ENCODE measurements around the gene ANKS1B. TPM values are rescaled to one million over a fixed set of nuclear protein-coding genes. Genes with fewer than 3 reads are reported as not detected.
"Not testable (repeated sequence)": the region's sequence is repeated elsewhere in the genome, so short reads cannot be mapped to it uniquely, and the experiment has no call there.

Gene ANKS1B
- total and polyA plus RNA-seq, 2 of the 4 experiments (the other 2 are of a cell fraction), result 0.17 to 0.18 TPM

GRCh38 chr12:100017056-100017455, 32.3 kb upstream of the ANKS1B start:
- no peak overlapping the region for H4K8ac ChIP-seq (ENCODE audit: low read depth in 2 of 2, low read length in 2 of 2)
- WGBS, 2 experiments (ENCODE audit: extremely low coverage in 2 of 2, insufficient read length in 1 of 2), result 93 to 100% methylated on average over 1 to 2 of the region's 3 CpGs
- POLR2A ChIA-PET (ENCODE audit: unreplicated experiment), result no interaction called here
- no peak overlapping the region for H4K91ac ChIP-seq (ENCODE audit: insufficient read depth, low read depth, low read length)
- no peaks in the 10 kb centered on the region for H3K79me1 ChIP-seq (ENCODE audit: low read depth in 1 of 2, low read length in 2 of 2)
- intact Hi-C loops (cut with micrococcal nuclease) (no loop called here), dilution Hi-C loops (cut with HindIII; ENCODE audit: low sequenced_read_pairs, unreplicated experiment) (no loop called here), in situ Hi-C loops (cut with MboI; ENCODE audit: low sequenced_read_pairs) (no loop called here)
- no peak overlapping the region for H3K27ac ChIP-seq (ENCODE audit: insufficient read depth, low read length)
- ATAC-seq (ENCODE audit: low read depth), result no peak
- H2AK5ac ChIP-seq (ENCODE audit: low read depth, low read length), result no peak overlapping the region
- no peaks in the 10 kb centered on the region for H3K27me3 ChIP-seq (ENCODE audit: control insufficient read depth, insufficient read depth, low read length)
- no peak overlapping the region for H3K4me2 ChIP-seq (ENCODE audit: low read depth, low read length)
- no peak overlapping the region for H3K4me3 ChIP-seq (ENCODE audit: insufficient read depth, low read depth, low read length)
- no peaks in the 10 kb centered on the region for H3K9me3 ChIP-seq (ENCODE audit: control insufficient read depth, insufficient read depth, low read length)
- H2BK20ac ChIP-seq (ENCODE audit: low read depth, low read length), result no peak overlapping the region
- BruUV-seq (replicated peaks), result no TSS peak
- H4K20me1 ChIP-seq (ENCODE audit: insufficient read depth, low read length), result no peaks in the 10 kb centered on the region
- H3K4me1 ChIP-seq (ENCODE audit: control insufficient read depth, insufficient read depth, low read length), result peaks cover 2% of the 10 kb centered on the region; the same call in 1 of the 2 replicates
- H3K9ac ChIP-seq (ENCODE audit: low read depth, low read length), result no peak overlapping the region
- no peak overlapping the region for H2BK15ac ChIP-seq (ENCODE audit: low read depth, low read length)
- H3K56ac ChIP-seq (ENCODE audit: extremely low read depth, insufficient read depth, low read length), result no peak overlapping the region
- no peak overlapping the region for H2BK120ac ChIP-seq (ENCODE audit: low read depth, low read length)
- no peak for TF ChIP-seq MAFK (IDR thresholded peaks at IDR 0.05; ENCODE audit: low read depth, low read length)
- TF ChIP-seq SMC3 (IDR thresholded peaks at IDR 0.05; ENCODE audit: low read depth, low read length), result no peak
- TF ChIP-seq MXI1 (IDR thresholded peaks at IDR 0.05; ENCODE audit: borderline replicate concordance, low read depth, low read length), result no peak
- TF ChIP-seq USF2 (IDR thresholded peaks at IDR 0.05; ENCODE audit: low read depth, low read length), result no peak
- no peak overlapping the region for H3K23ac ChIP-seq (ENCODE audit: low read depth, low read length)
- H3K36me3 ChIP-seq (ENCODE audit: control insufficient read depth, insufficient read depth, low read length), result peaks cover 3% of the 10 kb centered on the region
- no peak for DNase-seq
- no peak overlapping the region for H3K4ac ChIP-seq (ENCODE audit: low read depth, low read length)
- H2BK5ac ChIP-seq (ENCODE audit: low read depth, low read length, poor library complexity, severe bottlenecking), result no peak overlapping the region
- no peak overlapping the region for H2AFZ ChIP-seq (replicated peaks; ENCODE audit: low read length, poor library complexity)
- no peak overlapping the region for H3K14ac ChIP-seq (replicated peaks; ENCODE audit: low read depth, low read length)
- no peak overlapping the region for H3K18ac ChIP-seq (ENCODE audit: low read depth, low read length)
- no peak overlapping the region for H4K5ac ChIP-seq (ENCODE audit: low read depth, low read length)
- H3K9me1 ChIP-seq (ENCODE audit: insufficient read depth, low read length), result no peaks in the 10 kb centered on the region
- H2AK9ac ChIP-seq (replicated peaks; ENCODE audit: low read depth, low read length, poor library complexity), result no peak overlapping the region
- CTCF ChIA-PET, result no interaction called here

GRCh38 chr12:100016304-100016703, 31.6 kb upstream of the ANKS1B start:
- H2BK120ac ChIP-seq (ENCODE audit: low read depth, low read length); H3K4ac ChIP-seq (ENCODE audit: low read depth, low read length); H3K79me1 ChIP-seq (ENCODE audit: low read depth in 1 of 2, low read length in 2 of 2); H4K5ac ChIP-seq (ENCODE audit: low read depth, low read length); H3K27ac ChIP-seq (ENCODE audit: insufficient read depth, low read length); H3K56ac ChIP-seq (ENCODE audit: extremely low read depth, insufficient read depth, low read length); H2BK20ac ChIP-seq (ENCODE audit: low read depth, low read length); H4K91ac ChIP-seq (ENCODE audit: insufficient read depth, low read depth, low read length); H4K20me1 ChIP-seq (ENCODE audit: insufficient read depth, low read length); H3K27me3 ChIP-seq (ENCODE audit: control insufficient read depth, insufficient read depth, low read length); H2AK5ac ChIP-seq (ENCODE audit: low read depth, low read length); H3K23ac ChIP-seq (ENCODE audit: low read depth, low read length); H3K4me1 ChIP-seq (ENCODE audit: control insufficient read depth, insufficient read depth, low read length); H3K9me1 ChIP-seq (ENCODE audit: insufficient read depth, low read length); H3K4me2 ChIP-seq (ENCODE audit: low read depth, low read length); intact Hi-C loops (cut with micrococcal nuclease); in situ Hi-C loops (cut with MboI; ENCODE audit: low sequenced_read_pairs); H3K36me3 ChIP-seq (ENCODE audit: control insufficient read depth, insufficient read depth, low read length); H2BK15ac ChIP-seq (ENCODE audit: low read depth, low read length); H3K14ac ChIP-seq (replicated peaks; ENCODE audit: low read depth, low read length); BruUV-seq (replicated peaks); H3K18ac ChIP-seq (ENCODE audit: low read depth, low read length); DNase-seq; H2BK5ac ChIP-seq (ENCODE audit: low read depth, low read length, poor library complexity, severe bottlenecking); H3K9ac ChIP-seq (ENCODE audit: low read depth, low read length); H2AFZ ChIP-seq (replicated peaks; ENCODE audit: low read length, poor library complexity); CTCF ChIA-PET; H3K9me3 ChIP-seq (ENCODE audit: control insufficient read depth, insufficient read depth, low read length); dilution Hi-C loops (cut with HindIII; ENCODE audit: low sequenced_read_pairs, unreplicated experiment); POLR2A ChIA-PET (ENCODE audit: unreplicated experiment); H2AK9ac ChIP-seq (replicated peaks; ENCODE audit: low read depth, low read length, poor library complexity); H4K8ac ChIP-seq (ENCODE audit: low read depth in 2 of 2, low read length in 2 of 2); H3K4me3 ChIP-seq (ENCODE audit: insufficient read depth, low read depth, low read length); ATAC-seq (ENCODE audit: low read depth): not testable (repeated sequence)
- WGBS, 2 experiments (ENCODE audit: extremely low coverage in 2 of 2, insufficient read length in 1 of 2), result no CpG with 5 or more reads among the region's 4 CpGs

Measured in IMR-90 (cell line).